HL-60/S4 treated with phorbol 12-myristate 13-acetate at 8.2 ng/mL for 4 days and 3 days (cell line): ENCODE results near the gene GRIK5.
"Not testable (repeated sequence)": the region's sequence is repeated elsewhere in the genome, so short reads cannot be mapped to it uniquely, and the experiment has no call there.

Source experiments
- in situ Hi-C: fragments of 300-500 bp; cut with MboI; formaldehyde crosslinking; loops from 2 replicates; pipeline ENCODE4 v1.15.0; 2022; ENCODE audit warnings: low sequenced_read_pairs

Gene GRIK5

GRCh38 chr19:42069619-42070351 lies at the start of gene GRIK5:
Gene GRIK5 (minus strand): TSS chr19:42070206. CDS start chr19:42065770, 4,436 bp downstream.
- in situ Hi-C loops, result no loop called here

DNA sequence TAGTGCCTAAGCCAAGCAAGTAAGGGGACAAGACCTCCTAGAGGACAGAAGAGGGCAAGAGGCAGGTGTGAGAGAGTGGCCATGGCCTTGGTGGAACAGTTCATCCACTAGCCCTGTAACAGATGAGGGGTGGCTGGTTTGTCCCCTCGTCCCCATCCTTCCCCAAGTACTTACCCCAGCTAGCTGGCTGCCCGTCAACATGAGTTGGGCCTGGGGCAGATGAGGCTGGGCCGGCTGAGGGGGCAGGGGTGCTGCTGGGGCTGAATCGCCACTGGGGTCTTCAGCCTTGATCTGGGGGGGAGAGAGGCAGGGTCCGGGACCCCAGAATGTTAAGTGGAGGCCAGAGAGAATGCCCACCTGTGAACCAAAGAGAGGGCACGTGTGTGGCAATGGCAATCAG lies 47.1 kb upstream of the GRIK5 start:
- in situ Hi-C loops, result loop anchor here (10.0 kb wide), 1 partner anchor 318 kb away; no protein-coding TSS in a partner anchor

DNA sequence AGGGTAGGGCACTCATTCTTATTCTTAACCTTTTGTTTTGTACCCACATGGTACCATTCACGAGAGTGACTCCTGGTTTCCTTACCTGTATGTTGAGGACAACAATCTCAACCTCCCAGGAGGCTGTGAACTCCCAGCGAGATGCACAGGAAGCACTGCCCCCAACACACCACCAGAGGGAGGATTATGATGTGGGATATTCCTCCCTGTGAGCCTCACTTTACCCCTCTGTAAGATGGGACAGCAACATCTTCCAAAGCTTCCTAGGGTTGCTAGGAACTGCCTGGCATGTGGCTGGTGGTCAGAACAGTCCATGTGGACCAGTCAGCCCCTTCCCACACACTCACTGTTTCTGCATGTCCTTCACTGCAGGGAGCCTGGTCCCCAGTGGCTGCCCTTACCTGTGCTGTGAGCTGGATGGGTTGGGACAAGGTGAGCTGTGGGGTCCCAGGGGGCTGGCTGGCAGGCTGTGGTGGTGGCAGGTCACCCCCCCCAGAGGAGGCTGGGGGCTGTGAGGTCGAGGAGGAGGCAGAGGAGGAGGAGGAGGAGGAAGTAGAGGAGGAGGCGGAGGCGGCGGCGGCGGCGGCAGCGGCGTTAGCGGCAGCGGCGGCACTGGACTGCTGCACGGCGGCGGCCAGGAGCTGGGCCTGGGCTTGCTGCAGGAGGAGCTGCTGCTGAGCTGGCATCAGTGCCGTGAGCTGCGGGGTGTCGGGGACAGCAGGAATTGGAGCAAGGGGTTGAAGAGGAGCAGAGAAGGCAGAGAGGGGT lies 46.5 kb upstream of the GRIK5 start:
- in situ Hi-C loops, result loop anchor here (10.0 kb wide), 1 partner anchor 318 kb away; no protein-coding TSS in a partner anchor

DNA sequence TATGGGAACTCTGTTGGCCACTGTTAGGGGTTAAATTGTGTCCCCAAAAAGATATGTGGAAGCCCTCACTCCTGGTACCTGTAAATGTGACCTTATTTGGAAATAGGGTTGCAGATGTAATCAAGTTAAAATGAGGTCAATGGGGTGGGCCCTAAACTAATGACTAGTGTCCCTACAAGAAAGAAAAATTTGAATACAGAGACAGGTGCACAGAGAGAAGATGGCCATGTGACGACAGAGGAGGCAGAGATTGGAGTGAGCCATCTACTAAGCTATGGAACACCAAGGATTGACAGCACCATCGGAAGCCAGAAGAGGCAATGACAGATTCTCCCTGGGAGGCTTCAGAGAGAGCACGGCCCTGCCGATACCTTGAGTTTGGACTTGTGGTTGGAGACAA lies 45.7 kb upstream of the GRIK5 start:
- in situ Hi-C loops, result loop anchor here (10.0 kb wide), 1 partner anchor 319 kb away; no protein-coding TSS in a partner anchor

GRCh38 chr19:42115219-42115618 lies 45.2 kb upstream of the GRIK5 start:
- in situ Hi-C loops, result loop anchor here (10.0 kb wide), 1 partner anchor 320 kb away; no protein-coding TSS in a partner anchor

- in situ Hi-C loops, result loop anchor here (10.0 kb wide), 1 partner anchor 320 kb away; no protein-coding TSS in a partner anchor
These were observed 44.4 kb upstream of the GRIK5 start for GRCh38 chr19:42114412-42114811.

DNA sequence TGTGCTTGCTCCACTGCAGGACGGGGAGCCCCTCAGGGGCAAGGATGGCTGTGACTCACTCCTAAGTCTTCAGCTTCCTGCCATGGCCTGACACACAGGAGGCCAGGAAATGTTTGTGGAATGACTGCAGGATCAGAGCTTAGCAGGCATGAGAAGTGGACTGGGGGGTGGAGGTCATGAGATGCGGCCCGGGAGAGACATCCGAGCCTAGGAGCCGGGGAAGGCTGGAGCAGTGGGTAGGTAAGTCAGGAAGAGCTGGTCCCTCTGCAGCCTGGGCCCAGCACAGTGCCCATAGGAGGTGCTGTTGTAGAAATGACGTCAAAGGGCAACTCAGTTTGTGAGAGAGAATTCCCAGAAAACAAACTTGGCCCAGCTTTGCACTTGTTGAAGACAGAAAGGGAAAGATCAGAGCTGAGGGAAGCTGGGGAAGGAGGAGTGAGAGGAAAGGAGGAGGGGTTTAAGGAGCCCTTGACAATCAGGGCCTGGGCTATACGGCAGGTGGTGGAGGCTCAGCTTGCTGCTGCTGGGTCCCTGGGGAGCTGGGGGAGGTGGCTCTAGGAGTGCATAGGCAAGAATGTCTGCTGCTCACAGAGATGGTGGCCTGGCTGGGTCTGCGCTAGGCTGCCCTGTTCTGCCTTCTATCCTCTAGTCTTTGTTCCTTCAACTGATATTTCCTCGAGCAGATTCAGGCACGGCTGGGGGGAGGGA lies 43.8 kb upstream of the GRIK5 start:
- in situ Hi-C loops, result loop anchor here (10.0 kb wide), 1 partner anchor 321 kb away; no protein-coding TSS in a partner anchor

GRCh38 chr19:42111811-42112210 lies 41.8 kb upstream of the GRIK5 start:
- in situ Hi-C loops, result loop anchor here (10.0 kb wide), 1 partner anchor 323 kb away; no protein-coding TSS in a partner anchor

GRCh38 chr19:42111384-42111783 lies 41.4 kb upstream of the GRIK5 start:
- in situ Hi-C loops, result loop anchor here (10.0 kb wide), 1 partner anchor 323 kb away; no protein-coding TSS in a partner anchor

DNA sequence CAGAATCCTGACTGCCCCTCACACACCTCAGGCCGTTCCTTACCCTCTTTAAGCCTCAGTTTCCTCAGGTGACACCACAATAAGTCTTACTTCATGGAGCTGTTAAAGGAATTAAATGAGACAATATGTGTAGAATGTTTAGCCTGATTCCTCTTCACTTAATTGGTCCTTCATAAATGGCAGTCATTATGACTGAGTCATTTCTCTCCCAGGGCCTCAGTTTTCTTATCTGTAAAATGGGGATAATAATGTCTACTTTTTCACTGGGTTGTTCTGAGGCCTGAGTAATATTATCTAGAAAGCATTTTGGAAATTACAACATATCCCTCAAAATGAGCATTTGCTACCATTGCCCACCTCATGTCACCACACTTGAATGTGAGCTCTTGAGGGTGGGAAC lies 40.7 kb upstream of the GRIK5 start:
- in situ Hi-C loops, result loop anchor here (10.0 kb wide), 1 partner anchor 324 kb away; no protein-coding TSS in a partner anchor

GRCh38 chr19:42109896-42110295 lies 39.9 kb upstream of the GRIK5 start:
- in situ Hi-C loops, result loop anchor here (10.0 kb wide), 1 partner anchor 325 kb away; no protein-coding TSS in a partner anchor

- in situ Hi-C loops, result no loop called here
These were observed 38.8 kb upstream of the GRIK5 start for GRCh38 chr19:42108527-42109389.

DNA sequence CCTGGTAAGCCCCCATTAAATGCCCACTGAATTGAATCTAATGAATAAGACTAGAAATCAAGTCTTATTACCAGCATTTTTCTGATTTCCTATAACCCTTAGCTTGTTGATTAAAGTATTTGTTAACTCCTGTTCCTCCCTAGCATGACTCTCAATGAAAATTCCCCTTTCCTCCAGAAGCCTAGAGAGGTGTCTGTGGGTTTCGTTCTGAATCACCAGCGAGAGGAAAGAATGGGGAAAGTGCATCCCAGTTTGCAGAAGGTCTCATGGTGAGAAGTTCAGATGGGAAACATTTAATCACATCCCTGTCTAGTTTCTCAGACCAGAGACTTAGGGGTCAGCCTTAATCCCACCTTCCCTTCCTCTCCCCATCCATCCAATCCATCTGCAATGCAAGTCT lies 35.4 kb upstream of the GRIK5 start:
- in situ Hi-C loops, result no loop called here

- in situ Hi-C loops, result no loop called here
These were observed 32.9 kb upstream of the GRIK5 start for GRCh38 chr19:42102877-42103276.

GRCh38 chr19:42100241-42100640 lies 30.2 kb upstream of the GRIK5 start:
- in situ Hi-C loops, result not testable (repeated sequence)

DNA sequence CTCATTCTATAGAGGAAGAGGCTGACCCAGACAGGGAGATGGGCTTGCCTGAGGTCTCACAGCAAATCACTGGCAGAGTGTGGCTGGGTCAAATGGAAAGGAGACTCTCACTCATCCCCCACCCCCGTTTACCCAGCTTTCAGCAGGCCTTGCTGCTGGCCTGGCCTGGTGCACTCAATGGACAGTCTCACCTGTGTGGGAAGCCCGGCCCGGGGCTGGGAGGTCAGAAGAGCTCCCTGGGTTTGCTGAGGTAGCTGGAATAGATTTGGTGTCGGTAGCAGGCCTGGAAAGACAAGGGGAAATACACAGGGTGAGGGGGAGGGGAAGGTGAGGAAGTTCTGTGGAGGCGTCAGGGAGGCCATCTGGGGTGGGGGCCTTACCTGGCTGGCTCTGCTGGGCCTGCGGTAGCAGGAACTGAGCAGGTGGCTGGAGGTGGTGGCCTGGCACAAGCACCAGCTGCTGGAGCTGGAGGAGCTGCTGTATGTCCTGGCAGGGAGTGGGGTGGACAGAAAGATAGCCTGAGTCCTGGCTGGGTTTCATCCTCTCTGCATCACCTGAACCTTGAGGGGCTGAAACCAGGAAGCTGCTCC lies 29.4 kb upstream of the GRIK5 start:
- in situ Hi-C loops, result no loop called here

- in situ Hi-C loops, result no loop called here
These were observed 28.8 kb upstream of the GRIK5 start for GRCh38 chr19:42098781-42099180.

- in situ Hi-C loops, result no loop called here
These were observed 27.5 kb upstream of the GRIK5 start for GRCh38 chr19:42097461-42097860.

DNA sequence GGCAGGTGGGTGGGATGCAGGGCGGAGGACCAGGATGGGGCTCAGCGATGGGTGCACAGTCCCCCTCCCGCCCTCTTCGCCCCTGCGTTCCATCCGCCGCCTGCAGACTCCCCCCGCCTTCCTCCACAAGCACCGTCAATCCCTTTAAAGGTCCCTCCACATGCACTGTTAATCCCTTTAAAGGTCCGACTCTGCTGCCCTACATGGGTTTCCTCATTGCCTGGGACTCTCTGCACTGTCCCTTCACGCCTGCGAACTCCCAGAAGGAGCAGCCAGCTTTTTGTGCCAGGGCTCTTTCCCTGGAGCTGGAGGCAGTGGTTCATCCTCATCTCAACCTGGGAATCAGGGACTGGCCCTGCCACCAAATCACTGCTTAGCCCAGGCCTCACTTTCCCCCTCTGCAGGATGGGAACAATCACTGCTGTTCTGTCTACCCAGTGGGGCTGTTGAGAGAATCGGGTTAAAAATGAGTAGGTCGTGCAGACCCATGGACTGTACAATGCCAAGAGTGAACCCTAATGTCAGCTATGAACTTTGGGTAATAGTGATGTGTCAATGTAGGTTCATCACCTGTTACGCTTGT lies 26.3 kb upstream of the GRIK5 start:
- in situ Hi-C loops, result no loop called here
